GDM1 (cell line): ENCODE measurements around the gene IPMK.

Experiments
- DNase-seq: peaks from one replicate; lab custom pipeline; 2025; lab: John Stamatoyannopoulos, UW

IPMK gene

DNA sequence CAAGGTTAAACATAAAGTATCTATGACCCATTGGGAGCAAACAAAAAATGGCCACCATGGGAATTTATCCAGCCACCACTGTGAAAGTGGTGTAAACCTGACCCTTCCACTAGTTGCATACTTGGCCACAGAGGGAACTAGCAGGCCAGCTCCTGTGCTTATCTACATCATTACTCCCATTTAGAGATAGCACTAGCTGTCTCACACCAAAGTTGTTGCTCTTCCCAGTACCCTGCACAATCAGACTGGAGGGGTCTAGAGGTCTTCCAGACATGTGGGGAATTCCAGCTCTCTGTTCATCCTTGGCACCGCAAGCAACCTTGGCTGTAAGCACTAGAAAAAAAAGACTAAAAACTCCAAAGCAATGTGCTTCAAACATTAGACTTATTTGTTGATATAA lies 113.9 kb downstream of the IPMK start:
- DNase-seq = no peak

GRCh38 chr10:58152673-58153263 lies 114.9 kb downstream of the IPMK start:
- DNase-seq = no peak

- DNase-seq = no peak
Measured at GRCh38 chr10:58150290-58150689, 117.4 kb downstream of the IPMK start.

- DNase-seq = no peak
Measured at GRCh38 chr10:58143944-58144343, 123.8 kb downstream of the IPMK start.
